Calu3 (cell line): ENCODE results near the gene UQCR11. TPM values are rescaled to one million over a fixed set of nuclear protein-coding genes. Genes with fewer than 3 reads are reported as not detected.

Experiments used
- BruUV-seq: library from RNA; stranded (reverse); fragments of 400-500 nt; replicated peaks from 2 replicates; lab custom pipeline; 2021; lab: Mats Ljungman, UMichigan
- CTCF ChIA-PET: fragments of 300-600 bp; sonication (Branson Sonifier 250); formaldehyde crosslinking; loops from one replicate; lab custom pipeline; 2022; ENCODE audit warnings: antibody characterized with exemption; lab: Charles Lee
- DNase-seq: peaks from one replicate; pipeline ENCODE4 v3.0.0; 2022
- H3K27ac Mint-ChIP-seq: one replicate; pipeline ENCODE4 v1.8.0; 2022; ENCODE audit warnings: mixed read lengths; ENCODE audit not compliant: unreplicated experiment
- H3K27me3 Mint-ChIP-seq: one replicate; pipeline ENCODE4 v1.8.0; 2022; ENCODE audit warnings: mixed read lengths; ENCODE audit not compliant: unreplicated experiment
- H3K36me3 Mint-ChIP-seq: one replicate; pipeline ENCODE4 v1.8.0; 2022; ENCODE audit warnings: mild to moderate bottlenecking, moderate library complexity, mixed read lengths; ENCODE audit not compliant: insufficient read depth, unreplicated experiment
- H3K4me1 Mint-ChIP-seq: one replicate; pipeline ENCODE4 v1.8.0; 2022; ENCODE audit warnings: mild to moderate bottlenecking, low read depth, mixed read lengths; ENCODE audit not compliant: unreplicated experiment
- H3K4me3 Mint-ChIP-seq: one replicate; pipeline ENCODE4 v1.8.0; 2022; ENCODE audit warnings: mild to moderate bottlenecking, low read depth, moderate library complexity, mixed read lengths; ENCODE audit not compliant: unreplicated experiment
- H3K9me3 Mint-ChIP-seq: one replicate; pipeline ENCODE4 v1.8.0; 2022; ENCODE audit warnings: low read depth, mixed read lengths; ENCODE audit not compliant: unreplicated experiment
- intact Hi-C: fragments of 100-400 bp; cut with micrococcal nuclease; formaldehyde crosslinking; loops from one replicate; pipeline ENCODE4 v1.10.0; 2022; ENCODE audit not compliant: unreplicated experiment
- total RNA-seq: library from RNA; stranded (reverse); gene quantifications from 2 replicates; pipeline ENCODE4 v1.2.3, GENCODE V29; 2022
- TF ChIP-seq, protein P1 (sequence below): fragments of 200-600 bp; IDR thresholded peaks from one replicate; pipeline ENCODE4 v1.8.0; 2022; ENCODE audit warnings: antibody characterized with exemption; ENCODE audit not compliant: unreplicated experiment

UQCR11 gene
- total RNA-seq, 1 experiment from 2014 or later = 148 TPM

DNA sequence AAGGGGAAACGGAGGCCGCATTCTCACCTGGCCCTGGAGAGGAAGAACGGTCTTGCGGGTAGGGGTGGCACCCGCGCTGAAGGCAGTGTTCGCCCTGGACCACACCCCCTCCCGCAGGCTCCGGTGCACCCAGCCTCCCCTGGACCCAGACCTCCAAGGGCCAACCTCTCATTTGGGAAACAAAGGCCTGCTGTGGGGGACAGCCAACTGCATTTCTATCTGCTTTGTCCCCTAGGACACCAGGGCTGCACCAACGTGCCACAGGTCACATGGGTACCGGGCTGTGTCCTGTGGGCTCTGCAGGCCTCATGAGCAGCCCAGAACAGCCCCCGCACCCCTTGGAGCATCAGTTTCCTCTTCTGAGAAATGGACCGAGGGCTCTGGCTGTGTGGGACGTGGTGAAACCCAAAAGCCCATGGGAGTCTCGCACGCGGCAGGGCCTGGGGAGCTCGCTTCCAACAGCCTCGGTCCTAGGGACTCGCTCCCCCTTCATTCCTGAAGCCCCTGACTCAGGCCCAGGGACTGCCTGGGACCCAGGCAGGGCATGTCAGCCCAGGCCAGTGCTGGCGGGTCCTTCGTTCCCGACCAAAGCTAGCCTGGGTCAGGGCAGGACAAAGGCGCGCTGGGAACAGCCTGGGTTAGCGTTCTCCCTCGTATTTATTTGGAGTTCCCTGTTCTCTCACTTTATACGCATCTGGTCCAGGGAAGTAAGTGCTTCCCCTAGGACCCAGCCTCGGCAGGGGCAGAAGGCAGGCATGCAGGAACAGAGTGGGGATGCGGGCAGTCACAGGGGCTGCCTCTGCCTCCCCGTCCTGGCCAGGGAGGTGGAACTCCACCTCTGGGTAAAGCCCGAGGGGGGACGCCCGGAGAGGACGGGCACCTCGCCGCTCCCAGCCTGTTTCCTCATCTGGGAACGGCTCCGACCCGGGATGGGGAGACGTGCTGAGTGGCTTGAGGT lies 42.5 kb upstream of the UQCR11 start:
- peaks cover 33% of the 10 kb centered on the region for H3K36me3 Mint-ChIP-seq
- DNase-seq = no peak
- no peaks in the 10 kb centered on the region for H3K27me3 Mint-ChIP-seq
- no peaks in the 10 kb centered on the region for H3K4me1 Mint-ChIP-seq
- BruUV-seq = no TSS peak
- H3K27ac Mint-ChIP-seq = no peak overlapping the region
- CTCF ChIA-PET = no interaction called here
- no peak overlapping the region for H3K4me3 Mint-ChIP-seq
- intact Hi-C loops = no loop called here
- no peaks in the 10 kb centered on the region for H3K9me3 Mint-ChIP-seq
- TF ChIP-seq, protein P1, sequence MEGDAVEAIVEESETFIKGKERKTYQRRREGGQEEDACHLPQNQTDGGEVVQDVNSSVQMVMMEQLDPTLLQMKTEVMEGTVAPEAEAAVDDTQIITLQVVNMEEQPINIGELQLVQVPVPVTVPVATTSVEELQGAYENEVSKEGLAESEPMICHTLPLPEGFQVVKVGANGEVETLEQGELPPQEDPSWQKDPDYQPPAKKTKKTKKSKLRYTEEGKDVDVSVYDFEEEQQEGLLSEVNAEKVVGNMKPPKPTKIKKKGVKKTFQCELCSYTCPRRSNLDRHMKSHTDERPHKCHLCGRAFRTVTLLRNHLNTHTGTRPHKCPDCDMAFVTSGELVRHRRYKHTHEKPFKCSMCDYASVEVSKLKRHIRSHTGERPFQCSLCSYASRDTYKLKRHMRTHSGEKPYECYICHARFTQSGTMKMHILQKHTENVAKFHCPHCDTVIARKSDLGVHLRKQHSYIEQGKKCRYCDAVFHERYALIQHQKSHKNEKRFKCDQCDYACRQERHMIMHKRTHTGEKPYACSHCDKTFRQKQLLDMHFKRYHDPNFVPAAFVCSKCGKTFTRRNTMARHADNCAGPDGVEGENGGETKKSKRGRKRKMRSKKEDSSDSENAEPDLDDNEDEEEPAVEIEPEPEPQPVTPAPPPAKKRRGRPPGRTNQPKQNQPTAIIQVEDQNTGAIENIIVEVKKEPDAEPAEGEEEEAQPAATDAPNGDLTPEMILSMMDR = no peak

GRCh38 chr19:1646659-1647453 lies 41.6 kb upstream of the UQCR11 start:
- no peak overlapping the region for H3K4me3 Mint-ChIP-seq
- H3K9me3 Mint-ChIP-seq = no peaks in the 10 kb centered on the region
- intact Hi-C loops = no loop called here
- CTCF ChIA-PET = no interaction called here
- TF ChIP-seq, protein P1 = no peak
- H3K27ac Mint-ChIP-seq = no peak overlapping the region
- BruUV-seq = no TSS peak
- H3K36me3 Mint-ChIP-seq = peaks cover 29% of the 10 kb centered on the region
- H3K4me1 Mint-ChIP-seq = no peaks in the 10 kb centered on the region
- no peaks in the 10 kb centered on the region for H3K27me3 Mint-ChIP-seq
- DNase-seq = no peak

GRCh38 chr19:1646149-1646548 lies 40.9 kb upstream of the UQCR11 start:
- no peak overlapping the region for H3K4me3 Mint-ChIP-seq
- TF ChIP-seq, protein P1 = no peak
- intact Hi-C loops = no loop called here
- peaks cover 25% of the 10 kb centered on the region for H3K36me3 Mint-ChIP-seq
- CTCF ChIA-PET = no interaction called here
- no peak overlapping the region for H3K27ac Mint-ChIP-seq
- no peaks in the 10 kb centered on the region for H3K27me3 Mint-ChIP-seq
- BruUV-seq = no TSS peak
- H3K4me1 Mint-ChIP-seq = no peaks in the 10 kb centered on the region
- no peaks in the 10 kb centered on the region for H3K9me3 Mint-ChIP-seq
- DNase-seq = no peak

DNA sequence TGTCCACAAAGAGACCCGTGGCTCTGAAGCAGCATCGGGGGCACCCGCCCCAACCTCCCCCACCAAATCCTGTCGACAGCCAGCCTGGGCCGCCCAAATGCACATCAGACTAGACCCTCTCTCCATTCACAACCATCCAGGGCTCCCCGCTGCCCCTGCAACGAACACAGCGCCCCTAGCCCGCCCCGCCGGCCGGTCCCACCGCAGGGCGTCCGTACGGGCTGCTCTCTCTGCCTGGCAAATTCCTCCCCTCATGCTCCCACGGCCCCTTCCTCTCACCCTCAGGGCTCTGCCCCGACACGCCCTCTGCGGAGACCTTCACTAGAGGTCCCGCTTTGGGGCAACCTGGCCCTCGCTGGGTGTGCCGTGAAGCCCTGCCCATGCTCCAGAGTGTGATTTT lies 40.0 kb upstream of the UQCR11 start:
- H3K27me3 Mint-ChIP-seq = no peaks in the 10 kb centered on the region
- intact Hi-C loops = no loop called here
- no peak overlapping the region for H3K27ac Mint-ChIP-seq

More for the DNA sequence above, 40.0 kb upstream of the UQCR11 start:
- BruUV-seq = no TSS peak
- DNase-seq = no peak
- H3K4me1 Mint-ChIP-seq = no peaks in the 10 kb centered on the region
- no peak overlapping the region for H3K4me3 Mint-ChIP-seq
- H3K36me3 Mint-ChIP-seq = peaks cover 27% of the 10 kb centered on the region
- no peaks in the 10 kb centered on the region for H3K9me3 Mint-ChIP-seq
- CTCF ChIA-PET = no interaction called here
- TF ChIP-seq, protein P1 = no peak
